Bone marrow (tissue), 2 donors: ENCODE measurements around the gene BCAS4.
"Not testable (repeated sequence)": the region's sequence is repeated elsewhere in the genome, so short reads cannot be mapped to it uniquely, and the experiment has no call there.

Experiments
- DNase-seq, 2 donors: peaks; one replicate each; lab custom pipeline; 2025; lab: John Stamatoyannopoulos, UW

The BCAS4 gene

GRCh38 chr20:50876063-50876685 lies 81.3 kb downstream of the BCAS4 start:
- DNase-seq = no peak

DNA sequence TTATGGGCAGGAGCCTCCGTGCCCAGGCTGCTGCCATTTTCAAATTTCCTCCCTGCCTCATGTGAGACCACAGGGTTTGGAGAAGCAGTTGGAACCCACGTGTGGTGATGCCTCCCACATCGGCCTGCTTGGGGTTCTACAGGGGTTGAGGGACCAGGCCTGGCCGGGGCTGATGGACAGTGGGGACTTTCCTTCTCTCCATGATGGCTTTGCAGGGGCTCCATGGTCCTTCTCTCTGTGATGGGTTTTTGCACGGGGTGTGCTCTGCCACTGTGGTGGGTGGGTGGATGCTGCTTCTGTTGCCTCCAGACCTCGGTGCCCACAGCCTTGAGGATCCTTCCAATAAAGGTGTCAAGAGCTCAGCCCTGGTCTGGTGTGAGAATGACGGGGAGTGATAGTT lies 82.0 kb downstream of the BCAS4 start:
- DNase-seq = no peak

DNA sequence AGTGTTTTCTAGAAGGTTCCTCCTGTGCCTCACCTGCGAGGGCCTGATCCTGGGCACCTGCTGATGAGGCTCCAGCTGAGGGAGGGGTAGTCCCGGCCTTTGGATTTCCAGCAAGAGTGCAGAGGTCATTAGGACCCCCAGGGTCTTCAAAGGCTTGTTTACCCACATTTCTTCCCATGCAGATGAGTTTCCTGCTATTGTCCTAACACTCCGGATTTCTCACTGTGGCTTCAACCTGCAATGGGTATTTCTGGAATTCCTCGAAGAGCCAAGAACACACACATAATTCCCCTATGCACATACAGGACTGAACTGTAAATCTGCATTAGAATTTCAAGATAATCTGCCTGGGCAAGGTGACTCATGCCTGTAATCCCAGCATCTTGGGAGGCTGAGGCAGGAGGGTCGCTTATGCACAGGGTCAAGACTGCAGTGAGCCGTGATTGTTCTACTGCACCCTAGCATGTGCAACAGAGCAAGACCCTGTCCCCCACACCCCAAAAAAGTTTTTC lies 82.4 kb downstream of the BCAS4 start:
- no peak for DNase-seq

- no peak for DNase-seq
Observed at GRCh38 chr20:50879649-50880550, 85.0 kb downstream of the BCAS4 start.

- not testable (repeated sequence) for DNase-seq
Observed at GRCh38 chr20:50881759-50882424, 87.0 kb downstream of the BCAS4 start.

- no peak for DNase-seq
Observed at GRCh38 chr20:50883856-50884255, 89.0 kb downstream of the BCAS4 start.

DNA sequence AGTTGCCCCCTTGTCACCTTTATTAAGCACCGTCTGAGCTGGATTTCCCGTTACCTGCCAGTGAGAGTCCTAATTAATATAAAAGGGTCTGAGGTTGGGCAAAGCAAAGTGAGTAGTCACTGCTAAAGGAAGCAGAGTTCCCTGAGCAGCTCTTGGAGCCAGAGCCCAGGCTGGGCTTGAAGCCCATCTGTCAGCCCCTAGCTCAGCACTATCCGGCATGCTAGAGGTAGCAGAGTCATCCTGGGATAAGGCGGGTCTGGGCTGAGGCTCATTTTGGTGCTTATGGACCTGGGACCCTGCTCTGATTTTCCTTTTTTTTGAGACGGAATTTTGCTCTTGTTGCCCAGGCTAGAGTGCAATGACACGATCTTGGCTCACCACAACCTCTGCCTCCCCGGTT lies 90.2 kb downstream of the BCAS4 start:
- no peak for DNase-seq

DNA sequence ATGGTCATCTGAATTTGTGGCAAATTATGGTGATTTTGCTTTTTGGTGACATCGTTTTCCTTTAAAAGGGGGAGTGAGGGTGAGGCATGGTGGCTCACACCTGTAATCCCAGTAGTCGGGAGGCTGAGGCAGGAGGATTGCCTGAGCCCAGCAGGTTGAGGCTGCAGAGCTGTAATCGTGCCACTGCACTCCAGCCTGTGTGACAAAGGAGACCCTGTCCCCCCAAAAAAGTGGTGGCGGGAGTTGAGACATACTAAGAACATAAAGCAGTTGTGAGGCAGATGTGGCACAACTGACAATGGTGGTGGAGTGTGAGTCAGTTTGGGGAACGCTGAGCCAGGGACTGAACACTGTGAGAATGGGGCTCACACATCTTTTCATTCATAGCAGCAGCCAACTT lies 90.9 kb downstream of the BCAS4 start:
- DNase-seq = no peak

DNA sequence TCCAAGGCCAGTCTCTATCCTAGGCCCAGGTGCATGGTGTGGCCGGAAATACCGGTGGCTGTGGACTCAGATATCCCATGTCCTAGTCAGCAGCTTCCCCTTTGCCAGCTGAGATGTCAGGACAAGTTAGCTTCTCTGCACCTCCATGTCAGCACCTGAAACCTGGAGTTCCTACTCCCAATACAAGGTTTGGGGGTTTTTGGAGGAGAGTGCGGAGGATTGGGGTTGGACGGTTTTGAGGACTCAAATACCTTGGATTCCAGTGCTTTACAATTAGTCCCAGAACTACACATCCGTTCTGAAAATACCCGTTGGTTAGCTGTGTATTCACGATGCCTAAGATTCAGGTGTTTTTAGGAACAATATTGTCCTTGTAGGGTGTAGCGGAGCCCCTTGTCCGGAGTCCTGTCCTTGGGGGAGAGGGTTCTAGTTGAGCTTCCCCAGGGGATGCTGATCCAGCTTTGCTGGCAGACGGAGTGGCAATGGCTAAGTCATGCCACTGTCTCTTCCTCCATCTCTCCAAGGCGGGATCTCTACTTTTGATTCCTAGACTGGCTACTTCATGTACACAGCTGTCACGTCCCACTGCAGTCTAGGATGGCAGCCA lies 91.4 kb downstream of the BCAS4 start:
- DNase-seq = no peak

DNA sequence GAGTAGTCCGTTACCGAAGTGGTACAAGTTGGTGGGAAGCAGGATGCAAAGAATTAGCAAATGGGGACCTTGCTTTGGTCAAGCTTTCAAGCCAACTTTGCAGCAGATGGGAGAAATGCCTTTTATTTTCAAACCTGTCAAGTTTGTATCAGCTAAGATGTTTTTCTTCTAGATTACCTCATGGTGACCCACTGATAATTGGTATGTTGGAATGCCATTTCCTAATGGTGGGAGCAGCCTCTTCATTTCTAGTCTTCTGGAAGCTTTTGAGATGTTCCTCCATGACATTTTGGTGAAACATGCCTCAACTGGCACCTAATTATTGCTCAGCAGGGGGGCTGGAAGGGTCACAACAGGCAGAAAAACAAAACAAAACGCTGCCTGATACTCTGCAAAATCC lies 92.7 kb downstream of the BCAS4 start:
- no peak for DNase-seq

- no peak for DNase-seq
Observed at GRCh38 chr20:50891138-50891537, 96.3 kb downstream of the BCAS4 start.

DNA sequence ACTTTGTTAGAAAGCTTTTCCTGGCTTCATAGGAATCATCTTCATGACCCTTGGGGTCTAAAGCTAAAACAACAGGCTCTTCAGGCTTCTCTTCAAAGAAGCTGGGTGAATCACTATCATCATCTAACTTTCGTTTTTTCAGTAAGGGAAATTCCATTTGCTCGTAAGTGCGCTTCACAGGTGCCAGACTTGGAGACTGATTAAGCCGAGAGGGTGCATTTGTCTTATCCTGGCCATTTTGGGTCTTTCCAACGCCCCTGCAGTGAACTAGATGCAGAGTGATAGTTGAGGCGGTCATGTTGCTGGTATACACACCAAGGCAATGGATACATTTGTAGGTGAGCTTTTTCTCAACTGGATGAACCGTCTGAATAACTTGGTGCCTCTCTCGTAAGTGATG lies 97.5 kb downstream of the BCAS4 start:
- no peak for DNase-seq

GRCh38 chr20:50893620-50894019 lies 98.8 kb downstream of the BCAS4 start:
- DNase-seq = no peak

GRCh38 chr20:50895111-50895830 lies 100.4 kb downstream of the BCAS4 start:
- no peak for DNase-seq

GRCh38 chr20:50898475-50898874 lies 103.6 kb downstream of the BCAS4 start:
- no peak for DNase-seq

DNA sequence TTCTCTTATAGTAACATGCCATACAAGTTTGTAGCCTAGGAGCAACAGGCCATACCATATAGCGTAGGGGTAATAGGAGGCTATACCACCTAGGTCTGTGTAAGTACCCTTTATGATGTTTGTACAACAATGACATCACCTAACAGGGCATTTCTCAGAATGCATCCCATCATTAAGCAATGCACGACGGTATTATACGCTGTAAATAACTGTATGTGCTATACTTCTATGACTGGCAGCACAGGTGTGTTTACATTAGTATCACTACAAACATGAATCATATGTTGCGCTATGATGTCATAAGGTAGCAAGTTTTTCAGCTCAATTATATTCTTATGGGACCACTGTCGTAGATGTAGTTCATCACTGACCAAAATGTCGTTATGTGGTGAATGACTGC lies 105.4 kb downstream of the BCAS4 start:
- no peak for DNase-seq

DNA sequence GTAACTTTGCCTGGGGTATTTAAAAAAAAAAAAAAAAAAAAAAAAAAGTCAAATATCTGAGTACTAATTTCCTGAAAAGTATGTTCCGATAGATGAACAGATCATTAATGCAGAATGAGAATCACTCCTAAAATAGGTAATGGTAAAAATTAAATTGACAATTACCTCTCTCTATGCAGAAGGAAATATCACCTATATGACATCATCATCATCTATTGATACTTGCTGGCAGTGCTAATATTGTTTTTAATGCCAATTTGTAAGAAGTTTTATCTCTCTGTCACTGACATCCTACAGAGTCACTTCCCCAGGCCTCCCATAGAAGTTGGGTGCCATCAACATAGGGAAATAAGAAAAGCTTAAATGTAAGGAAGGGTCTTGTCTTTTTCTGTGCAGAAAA lies 106.4 kb downstream of the BCAS4 start:
- DNase-seq = no peak

DNA sequence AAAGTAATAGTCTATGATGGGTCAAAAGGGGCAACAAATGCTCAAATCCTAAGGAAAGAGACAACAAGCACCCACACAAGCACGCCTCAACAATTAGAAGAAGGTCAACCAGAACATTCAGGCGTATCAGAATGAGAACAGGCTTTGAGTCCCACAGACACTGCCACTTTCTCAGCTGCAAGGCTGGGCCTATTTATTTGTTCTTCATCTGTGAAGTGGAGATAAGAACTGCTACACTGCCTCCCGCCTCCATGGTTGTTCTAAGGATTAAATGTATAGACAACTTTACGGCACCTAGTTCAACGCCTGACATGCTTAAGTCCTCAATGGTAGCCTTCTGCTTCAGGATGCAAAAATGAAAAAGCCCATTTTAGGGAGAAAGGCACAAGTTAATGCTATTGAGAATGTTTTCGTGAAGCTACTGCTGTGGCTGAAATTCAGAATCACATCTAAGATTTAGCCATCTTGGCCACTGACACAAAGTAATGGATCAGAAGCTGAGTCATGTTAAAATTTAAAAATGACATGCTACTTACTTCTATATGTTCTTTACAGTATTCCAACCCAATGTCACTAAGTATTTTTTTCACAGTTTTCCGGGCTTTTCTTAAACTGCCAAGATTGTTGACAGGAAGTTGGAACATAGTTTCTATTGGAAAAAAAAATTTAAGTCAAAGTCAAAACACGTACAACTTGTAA lies 108.6 kb downstream of the BCAS4 start:
- no peak for DNase-seq

DNA sequence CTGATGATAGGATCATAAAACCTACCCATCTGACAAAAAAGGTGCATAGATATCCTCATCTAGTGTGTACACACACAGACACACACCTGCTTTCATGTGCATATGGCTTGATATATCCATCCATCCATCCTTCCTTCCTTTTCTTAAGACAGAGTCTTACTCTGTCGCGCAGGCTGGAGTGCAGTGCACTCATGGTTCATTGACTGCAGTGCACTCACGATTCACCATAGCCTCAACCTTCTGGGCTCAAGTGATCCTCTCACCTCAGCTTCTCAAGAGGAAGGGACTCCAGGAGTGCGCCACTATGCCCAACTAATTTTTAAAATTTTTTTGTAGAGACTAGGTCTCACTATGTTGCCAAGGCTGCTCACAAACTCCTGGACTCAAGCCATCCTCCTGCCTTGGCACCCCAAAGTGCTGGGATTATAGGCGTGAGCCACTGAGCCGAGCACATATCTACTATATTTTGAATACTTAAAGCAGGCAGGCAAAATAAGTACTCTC lies 109.3 kb downstream of the BCAS4 start:
- DNase-seq = no peak

DNA sequence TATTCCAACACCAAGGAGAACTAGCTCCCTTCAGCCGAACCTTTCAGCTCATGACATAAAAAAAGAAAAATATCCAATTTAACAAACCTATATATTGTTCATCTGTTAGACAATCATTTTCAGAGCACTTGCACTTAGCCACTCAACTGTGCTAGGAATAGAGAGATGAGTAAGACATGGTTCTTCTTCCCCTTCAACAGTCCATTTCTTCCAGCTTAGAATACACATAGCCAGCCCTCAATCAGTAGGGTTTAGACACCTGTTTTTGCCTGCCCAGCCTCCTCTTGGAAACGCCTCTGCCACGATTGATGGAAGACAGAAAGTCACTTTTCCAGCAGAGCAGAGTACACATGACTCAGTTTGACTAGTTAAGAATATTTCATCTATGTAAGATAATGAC lies 114.6 kb downstream of the BCAS4 start:
- DNase-seq = no peak

DNA sequence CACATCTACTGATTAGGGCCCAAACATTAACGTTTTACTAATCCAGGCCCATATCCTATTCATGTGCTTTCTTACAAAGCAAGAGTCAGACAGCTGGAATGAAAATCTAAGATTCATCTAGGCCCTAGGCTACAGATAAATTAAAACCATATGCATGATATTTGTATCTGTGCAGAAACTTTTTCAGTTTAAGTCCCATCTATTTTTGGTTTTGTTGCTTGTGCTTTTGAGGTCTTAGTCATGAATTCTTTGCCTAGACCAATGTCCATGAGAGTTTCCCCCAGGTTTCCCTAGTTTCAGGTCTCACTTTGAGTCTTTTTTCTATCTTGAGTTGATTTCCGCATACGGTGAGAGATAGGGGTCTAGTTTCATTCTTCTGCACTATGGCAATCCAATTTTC lies 116.2 kb downstream of the BCAS4 start:
- DNase-seq = no peak
